B cell (primary cell): ENCODE data around the gene RUFY3.

ENCODE experiments used
- EZH2 ChIP-seq: IDR thresholded peaks from 2 replicates; pipeline ENCODE4 v1.6.1; 2012; ENCODE audit warnings: borderline replicate concordance, low read depth, mild to moderate bottlenecking, moderate library complexity, low read length; ENCODE audit not compliant: insufficient read depth, poor library complexity, severe bottlenecking
- TF ChIP-seq, protein P1 (sequence below): fragments of 200-600 bp; IDR thresholded peaks from one replicate; pipeline ENCODE4 v1.8.0; 2022; ENCODE audit warnings: antibody characterized with exemption, mild to moderate bottlenecking

DNA sequence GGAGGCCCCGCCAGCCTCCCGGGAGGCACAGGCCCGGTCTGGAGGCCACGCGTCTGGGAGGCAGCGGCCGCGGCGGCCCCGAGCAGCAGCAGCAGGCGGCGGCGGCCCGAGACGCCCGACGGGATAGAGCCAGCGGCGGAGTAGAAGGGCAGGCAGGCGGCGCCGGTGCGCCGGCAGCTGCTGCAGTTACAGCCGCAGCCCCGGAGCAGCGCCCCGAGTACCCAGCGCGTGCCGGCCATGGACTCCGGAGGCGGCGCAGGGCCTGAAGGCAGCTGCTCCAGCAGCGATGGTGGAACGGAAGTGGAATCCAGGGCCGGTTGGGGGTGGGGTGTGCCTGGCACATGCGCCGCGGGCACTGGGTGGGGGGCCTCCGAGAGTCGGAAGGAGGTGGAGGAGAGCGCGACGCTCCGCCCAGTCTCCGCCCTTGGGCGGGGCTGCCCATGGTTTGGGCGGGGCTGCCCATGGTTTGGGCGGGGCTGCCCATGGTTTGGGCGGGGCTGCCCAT lies 117.9 kb downstream of the RUFY3 start, which contains the start of gene GRSF1:
- TF ChIP-seq, protein P1, sequence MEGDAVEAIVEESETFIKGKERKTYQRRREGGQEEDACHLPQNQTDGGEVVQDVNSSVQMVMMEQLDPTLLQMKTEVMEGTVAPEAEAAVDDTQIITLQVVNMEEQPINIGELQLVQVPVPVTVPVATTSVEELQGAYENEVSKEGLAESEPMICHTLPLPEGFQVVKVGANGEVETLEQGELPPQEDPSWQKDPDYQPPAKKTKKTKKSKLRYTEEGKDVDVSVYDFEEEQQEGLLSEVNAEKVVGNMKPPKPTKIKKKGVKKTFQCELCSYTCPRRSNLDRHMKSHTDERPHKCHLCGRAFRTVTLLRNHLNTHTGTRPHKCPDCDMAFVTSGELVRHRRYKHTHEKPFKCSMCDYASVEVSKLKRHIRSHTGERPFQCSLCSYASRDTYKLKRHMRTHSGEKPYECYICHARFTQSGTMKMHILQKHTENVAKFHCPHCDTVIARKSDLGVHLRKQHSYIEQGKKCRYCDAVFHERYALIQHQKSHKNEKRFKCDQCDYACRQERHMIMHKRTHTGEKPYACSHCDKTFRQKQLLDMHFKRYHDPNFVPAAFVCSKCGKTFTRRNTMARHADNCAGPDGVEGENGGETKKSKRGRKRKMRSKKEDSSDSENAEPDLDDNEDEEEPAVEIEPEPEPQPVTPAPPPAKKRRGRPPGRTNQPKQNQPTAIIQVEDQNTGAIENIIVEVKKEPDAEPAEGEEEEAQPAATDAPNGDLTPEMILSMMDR: no peak
- TF ChIP-seq EZH2: no peak
